HG02678 (cell line): ENCODE data around the gene UBE2O.
A peak's percentile ranks its signal among the peaks of the same experiment; 100 is the strongest.
"Not testable (repeated sequence)": the region's sequence is repeated elsewhere in the genome, so short reads cannot be mapped to it uniquely, and the experiment has no call there.

Experiments
- ATAC-seq: cut with Tn5 transposase; IDR thresholded peaks from one replicate; pipeline ENCODE4 v1.9.1; 2021; ENCODE audit warnings: mild to moderate bottlenecking, moderate library complexity; ENCODE audit not compliant: unreplicated experiment

UBE2O gene

GRCh38 chr17:76354747-76355310 lies 98.1 kb downstream of the UBE2O start:
- ATAC-seq = no peak

- no peak for ATAC-seq
These were observed 98.6 kb downstream of the UBE2O start for GRCh38 chr17:76354317-76354729.

GRCh38 chr17:76353599-76354316 lies 99.2 kb downstream of the UBE2O start, which contains the start of gene PRPSAP1:
PRPSAP1 (minus strand) TSS chr17:76353916; CDS start chr17:76353703, 213 bp downstream.
- peak; percentile 88 for ATAC-seq

- ATAC-seq = peak; percentile 8
These were observed 99.9 kb downstream of the UBE2O start for GRCh38 chr17:76353004-76353598.

- no peak for ATAC-seq
These were observed 101.4 kb downstream of the UBE2O start for GRCh38 chr17:76351526-76352071.

GRCh38 chr17:76350463-76350862 lies 102.5 kb downstream of the UBE2O start:
- no peak for ATAC-seq

- ATAC-seq = not testable (repeated sequence)
These were observed 106.0 kb downstream of the UBE2O start for GRCh38 chr17:76346936-76347335.

GRCh38 chr17:76345377-76345974 lies 107.5 kb downstream of the UBE2O start:
- ATAC-seq = no peak

- no peak for ATAC-seq
These were observed 109.8 kb downstream of the UBE2O start for GRCh38 chr17:76343106-76343505.

GRCh38 chr17:76341301-76341700 lies 111.7 kb downstream of the UBE2O start:
- ATAC-seq = no peak
